NCI-H2171 (cell line): Measurements from ENCODE around the gene MORF4L1.
"Not testable (repeated sequence)": the region's sequence is repeated elsewhere in the genome, so short reads cannot be mapped to it uniquely, and the experiment has no call there.

Experiments
- DNase-seq: peaks from one replicate; lab custom pipeline; 2025; lab: John Stamatoyannopoulos, UW

The MORF4L1 gene

DNA sequence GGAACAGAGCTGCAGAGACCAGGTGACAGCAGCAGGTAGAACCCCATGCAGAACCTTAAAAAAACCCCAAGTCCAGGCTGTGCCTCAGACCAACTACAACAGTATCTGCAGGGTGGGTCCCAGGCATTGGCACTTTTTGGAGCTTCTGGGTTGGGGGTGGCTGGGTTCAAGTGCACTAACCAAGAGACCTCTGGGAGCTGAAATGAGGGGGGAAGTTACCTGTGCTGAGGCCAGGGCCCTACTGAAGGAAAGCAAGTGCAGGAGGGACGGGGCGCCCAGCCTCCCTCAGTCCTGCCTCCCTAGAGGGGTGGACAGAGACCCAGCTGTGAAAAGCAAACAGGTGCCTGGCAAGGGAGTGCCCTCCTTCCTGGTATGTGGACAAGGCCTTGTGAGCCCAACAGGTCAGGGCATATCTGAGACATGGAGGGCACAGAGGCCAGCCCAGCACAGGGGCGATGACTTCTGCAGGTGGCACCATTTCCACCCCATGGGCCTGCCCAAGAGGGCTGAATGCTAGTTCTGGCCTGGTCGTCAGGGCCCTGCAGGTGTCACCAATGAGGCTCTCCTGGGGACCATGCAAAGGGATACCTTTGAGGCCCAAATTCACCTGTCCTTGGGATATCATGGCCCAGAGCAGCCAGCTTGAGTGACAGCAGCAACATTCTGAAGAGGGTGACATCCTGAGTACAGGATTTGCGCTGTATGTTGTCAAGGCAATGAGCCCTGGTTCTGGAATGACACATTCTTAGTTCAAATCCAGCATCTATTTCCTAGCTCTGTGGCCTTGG lies 53.5 kb downstream of the MORF4L1 start:
- no peak for DNase-seq

DNA sequence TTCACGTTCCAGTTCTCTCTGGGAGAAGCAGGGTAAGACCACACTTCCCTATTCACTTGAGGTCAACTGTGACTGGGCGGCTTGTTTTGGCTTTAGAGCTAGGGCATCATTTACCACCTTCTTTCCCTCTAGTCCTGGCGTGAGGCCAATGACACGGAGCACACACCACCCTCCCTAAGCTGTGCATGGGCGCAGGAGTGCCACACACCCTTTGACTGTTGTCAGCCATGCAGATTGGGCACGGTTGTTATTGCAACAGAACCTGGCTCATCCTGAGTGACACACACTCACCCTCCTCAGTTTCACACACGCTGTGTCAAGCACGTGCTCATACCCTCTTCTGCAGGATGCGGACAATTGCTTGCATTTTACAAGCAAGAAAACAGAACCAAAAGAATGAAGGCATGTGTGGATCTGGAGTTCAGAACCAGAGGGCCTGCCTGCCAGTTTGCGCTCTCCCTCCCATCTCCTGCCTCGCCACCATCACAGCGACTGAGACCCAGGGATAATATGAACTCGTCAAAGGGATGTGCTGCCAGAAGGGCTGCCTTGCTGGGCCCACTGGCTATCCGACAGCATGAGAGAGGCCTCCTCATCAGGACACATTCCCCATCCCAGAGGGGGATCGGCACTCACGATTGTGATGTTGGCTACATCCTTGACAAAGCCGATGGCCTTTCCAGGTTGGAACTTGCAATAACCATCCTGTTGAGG lies 54.5 kb downstream of the MORF4L1 start:
- no peak for DNase-seq

DNA sequence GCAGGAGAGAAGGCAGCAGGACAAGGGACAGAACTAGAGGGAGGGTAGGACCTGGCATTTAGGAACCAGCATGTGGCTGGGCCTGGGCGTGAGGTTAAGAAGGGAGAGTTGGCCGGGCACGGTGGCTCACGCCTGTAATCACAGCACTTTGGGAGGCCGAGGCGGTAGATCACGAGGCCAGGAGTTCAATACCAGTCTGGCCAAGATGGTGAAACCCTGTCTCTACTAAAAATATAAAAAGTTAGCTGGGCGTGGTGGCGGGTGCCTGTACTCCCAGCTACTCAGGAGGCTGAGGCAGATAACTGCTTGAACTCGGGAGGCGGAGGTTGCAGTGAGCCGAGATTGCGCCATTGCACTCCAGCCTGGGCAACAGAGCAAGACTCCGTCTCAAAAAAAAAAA lies 55.5 kb downstream of the MORF4L1 start:
- not testable (repeated sequence) for DNase-seq

DNA sequence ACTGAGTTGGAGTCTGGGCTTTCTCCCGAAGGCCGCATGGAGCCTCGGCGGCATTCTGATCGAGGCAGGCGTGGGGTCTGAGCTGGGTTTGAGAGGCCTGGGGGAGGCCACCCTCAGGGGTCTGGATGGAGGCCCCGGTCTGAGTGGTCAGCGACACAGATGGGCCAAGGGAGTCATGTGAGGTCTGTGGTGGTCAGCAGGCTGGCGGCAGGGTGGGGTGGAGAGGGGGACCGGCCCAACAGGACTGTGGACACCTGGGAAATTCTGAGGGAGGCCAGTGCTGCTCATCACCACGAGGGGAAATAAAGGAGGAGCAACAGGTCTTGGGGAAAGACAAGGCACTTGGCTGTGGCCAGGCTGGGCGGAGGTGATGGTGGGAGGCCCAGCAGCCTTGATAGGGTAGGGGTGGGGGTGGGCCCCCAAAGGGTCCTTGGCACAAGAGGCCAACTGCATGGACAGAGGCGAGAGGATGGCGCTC lies 56.0 kb downstream of the MORF4L1 start:
- DNase-seq = no peak

GRCh38 chr15:78929536-78930264 lies 57.0 kb downstream of the MORF4L1 start:
- DNase-seq = no peak

DNA sequence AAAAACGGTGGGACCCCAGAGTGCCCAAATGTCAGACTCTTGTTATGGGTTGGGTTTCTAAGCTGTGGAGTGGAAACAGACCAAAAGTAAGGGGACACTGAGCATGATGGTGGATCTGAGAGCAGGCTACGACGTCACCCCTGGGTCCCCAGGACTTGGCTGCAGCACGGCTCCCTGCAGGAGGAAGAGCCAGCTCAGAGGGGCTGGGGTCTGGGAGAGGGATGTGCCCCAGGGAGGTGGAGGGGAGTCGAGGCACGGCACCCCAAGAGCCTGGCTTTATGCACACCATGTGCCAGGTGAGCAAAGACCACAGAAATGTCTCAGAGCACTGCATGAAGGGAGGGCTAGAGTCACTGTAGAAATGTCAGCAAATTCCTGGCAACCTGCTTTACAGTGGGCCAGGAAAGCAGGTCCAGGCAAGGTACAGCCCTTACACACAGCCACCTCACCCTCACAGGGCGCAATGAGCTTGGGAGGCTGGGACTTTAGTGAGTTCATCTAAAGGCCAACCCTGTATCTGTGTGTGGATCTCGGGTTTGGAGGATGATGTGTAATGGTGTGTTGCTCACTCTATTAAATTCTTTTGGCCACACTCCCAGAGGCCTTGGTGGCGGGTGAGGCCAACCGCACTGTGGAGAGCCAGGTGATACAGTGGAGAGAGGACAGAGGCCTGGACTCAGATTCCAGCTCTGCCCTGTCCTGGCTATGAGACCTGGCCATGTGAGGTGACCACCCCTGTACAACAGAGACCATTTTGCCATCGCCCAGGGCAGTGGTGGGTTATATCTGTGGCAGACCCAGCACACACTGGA lies 58.1 kb downstream of the MORF4L1 start:
- no peak for DNase-seq

DNA sequence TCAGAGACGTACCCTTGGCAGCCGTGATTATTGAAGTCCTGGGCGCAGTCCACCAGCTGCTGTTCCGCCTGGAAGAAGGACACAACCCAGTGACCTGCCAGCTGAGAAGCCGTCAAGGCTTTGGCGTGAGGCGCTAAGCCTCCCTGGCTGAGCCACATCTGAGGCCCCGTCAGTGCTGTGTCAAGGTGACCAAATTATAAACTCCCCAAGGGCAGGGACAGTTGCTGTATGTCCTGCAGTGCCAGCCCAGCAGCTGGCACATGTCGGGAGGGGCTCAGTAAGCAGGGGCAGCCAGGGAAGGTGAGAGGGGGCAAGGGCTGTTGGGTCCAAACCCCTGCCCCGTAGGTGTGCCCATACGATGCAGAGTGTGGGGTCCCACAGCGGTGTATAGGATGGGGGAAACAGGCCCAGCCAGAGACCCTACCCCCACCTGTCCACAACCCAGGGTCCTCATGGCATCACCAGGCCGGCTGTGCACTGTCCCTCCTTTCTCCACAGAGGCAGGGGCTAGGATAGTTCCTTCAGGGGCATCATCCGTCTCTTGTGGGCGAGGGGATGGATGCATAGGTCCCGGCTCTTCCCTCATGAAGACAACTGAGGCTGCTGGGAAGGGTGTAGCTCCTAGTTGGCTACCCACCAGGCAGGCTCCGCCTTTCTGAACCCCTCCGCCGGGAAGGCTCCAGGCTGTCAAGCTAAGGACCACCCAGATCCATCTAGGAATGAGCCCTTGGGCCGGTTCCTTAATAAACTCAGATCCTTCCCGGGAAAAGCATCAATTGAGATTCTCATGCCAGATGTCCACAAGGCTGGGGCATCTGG lies 59.0 kb downstream of the MORF4L1 start:
- no peak for DNase-seq

- DNase-seq = no peak
These were observed 59.6 kb downstream of the MORF4L1 start for GRCh38 chr15:78932258-78932808.

DNA sequence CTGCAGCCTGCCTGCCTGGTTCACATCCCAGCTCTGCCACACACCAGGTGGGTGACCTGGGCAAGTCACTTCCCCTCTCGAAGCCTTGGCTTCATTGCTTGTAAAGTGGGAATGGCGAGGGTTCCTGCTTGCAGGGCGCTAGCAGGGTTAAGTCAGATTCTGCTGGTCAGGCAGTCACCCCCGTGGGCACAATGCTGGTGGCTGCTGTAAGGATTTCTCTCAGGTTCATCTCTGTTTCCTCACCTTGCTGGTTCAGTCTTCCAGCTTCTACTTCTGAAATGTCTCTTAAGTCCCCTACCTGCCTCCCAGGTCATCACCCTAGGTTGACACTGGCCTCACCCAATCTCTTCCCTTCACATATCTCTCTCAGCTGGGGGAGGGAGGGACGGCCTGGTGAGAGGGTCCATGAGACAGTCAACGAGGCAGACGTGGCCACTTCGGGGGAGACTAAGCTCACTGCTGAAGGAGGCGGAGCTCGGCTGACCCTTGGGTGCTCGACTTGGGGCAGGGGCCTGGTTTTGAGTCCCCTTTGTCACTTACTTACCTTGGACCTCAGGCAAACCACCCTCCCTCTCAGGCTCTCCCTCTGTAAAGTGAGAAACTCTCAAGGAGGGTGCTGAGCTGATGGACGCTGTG lies 60.6 kb downstream of the MORF4L1 start:
- DNase-seq = no peak

DNA sequence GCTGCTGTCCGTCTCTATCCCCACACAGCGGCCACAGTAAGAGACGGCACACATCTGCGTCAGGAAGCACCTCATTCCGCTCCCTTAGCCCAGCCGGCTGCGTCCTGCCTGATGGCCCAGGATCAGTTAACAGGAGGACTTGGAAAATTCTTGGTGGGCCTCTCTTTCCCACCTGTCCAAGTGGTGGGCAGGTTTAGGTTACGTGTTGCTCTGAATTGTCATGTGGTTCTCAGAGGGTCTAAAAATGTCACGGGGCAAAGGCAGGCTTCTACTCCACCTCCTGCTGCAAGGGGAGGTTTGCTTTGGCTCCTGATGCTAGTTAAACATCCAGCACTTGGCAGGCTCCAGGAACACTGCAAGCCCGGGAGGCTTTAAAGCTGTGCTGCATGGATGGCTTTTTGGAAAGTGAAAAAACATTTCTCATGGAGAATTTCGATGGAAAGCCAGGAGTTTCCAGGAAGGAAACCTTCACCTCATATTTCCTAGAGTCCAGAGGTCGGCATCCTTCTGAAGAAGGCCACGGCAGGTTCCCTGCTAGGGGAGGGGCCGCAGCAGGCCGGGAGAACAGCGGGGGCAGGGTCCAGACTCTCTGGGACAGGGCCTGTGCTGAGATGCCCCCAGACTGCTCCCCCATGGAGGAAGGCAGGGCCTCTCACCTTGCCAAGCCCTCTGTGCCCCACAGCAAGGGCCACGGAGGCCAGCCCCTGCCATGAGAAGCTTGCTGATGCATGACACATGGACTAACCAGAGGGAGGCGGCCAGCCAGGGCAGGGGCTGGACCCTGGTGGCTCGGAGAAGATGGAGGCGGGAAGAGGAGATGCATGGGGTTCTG lies 61.3 kb downstream of the MORF4L1 start:
- DNase-seq = no peak

- DNase-seq = no peak
These were observed 61.9 kb downstream of the MORF4L1 start for GRCh38 chr15:78934655-78935023.

- DNase-seq = no peak
These were observed 64.5 kb downstream of the MORF4L1 start for GRCh38 chr15:78937132-78937739.

- no peak for DNase-seq
These were observed 66.2 kb downstream of the MORF4L1 start for GRCh38 chr15:78938658-78939488.

DNA sequence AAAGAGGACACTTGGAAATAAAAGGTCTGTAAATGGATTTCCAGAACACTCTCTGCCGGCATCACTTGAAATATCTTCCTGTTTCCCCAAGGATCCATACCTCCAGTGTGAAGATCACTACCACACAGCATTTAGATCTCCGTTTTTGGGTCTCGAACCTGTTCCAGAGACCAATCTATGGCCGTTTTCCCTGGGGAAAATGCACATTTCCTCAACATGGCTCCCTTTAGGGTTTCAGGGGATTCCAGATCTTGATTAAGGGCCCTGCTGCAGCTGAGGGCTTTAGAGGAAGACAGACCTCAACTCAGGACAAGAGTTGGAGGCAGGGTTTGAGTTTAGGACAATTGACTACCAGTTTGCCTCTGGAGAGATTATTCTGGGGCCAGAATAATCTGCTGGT lies 70.1 kb downstream of the MORF4L1 start:
- DNase-seq = no peak

GRCh38 chr15:78943692-78944091 lies 71.0 kb downstream of the MORF4L1 start:
- DNase-seq = no peak

- peak; percentile 5 for DNase-seq
These were observed 71.5 kb downstream of the MORF4L1 start for GRCh38 chr15:78944202-78944625.

GRCh38 chr15:78944669-78945407 lies 72.1 kb downstream of the MORF4L1 start, which contains the start of gene CTSH:
Gene CTSH (minus strand): TSS chr15:78945046. CDS start chr15:78944981, 65 bp downstream.
- DNase-seq = peak; percentile 70
